Measurements from ENCODE around the gene DISP1. TPM values are rescaled to one million over a fixed set of nuclear protein-coding genes. Genes with fewer than 3 reads are reported as not detected.
"Not testable (repeated sequence)": the region's sequence is repeated elsewhere in the genome, so short reads cannot be mapped to it uniquely, and the experiment has no call there.

Gene DISP1
- total and polyA plus RNA-seq, 3 donors from 2014 or later, result 21.8 to 71.8 (median 50.6) TPM

GRCh38 chr1:222843469-222844410, 28.9 kb downstream of the DISP1 start:
- H3K27me3 ChIP-seq, result no peaks in the 10 kb centered on the region
- intact Hi-C loops (cut with DNase I; ENCODE audit: low total_unique reads), result no loop called here
- H3K9me3 ChIP-seq, result no peaks in the 10 kb centered on the region
- no peaks in the 10 kb centered on the region for H3K4me1 ChIP-seq
- no peak for DNase-seq
- no peaks in the 10 kb centered on the region for H3K36me3 ChIP-seq (ENCODE audit: low read depth, missing control alignments)
- 69 to 85% methylated on average over 6 of the region's 6 CpGs for WGBS, 2 donors
- no peak overlapping the region for H3K27ac ChIP-seq
- TF ChIP-seq CTCF (IDR thresholded peaks at IDR 0.05) (no peak), POLR2A (IDR thresholded peaks at IDR 0.05) (no peak)
- no peak overlapping the region for H3K4me3 ChIP-seq

GRCh38 chr1:222844411-222844779, 29.6 kb downstream of the DISP1 start:
- no peaks in the 10 kb centered on the region for H3K4me1 ChIP-seq
- intact Hi-C loops (cut with DNase I; ENCODE audit: low total_unique reads), result no loop called here
- H3K9me3 ChIP-seq, result no peaks in the 10 kb centered on the region
- WGBS, 2 donors, result 67 to 79% methylated on average over 3 of the region's 3 CpGs
- H3K36me3 ChIP-seq (ENCODE audit: low read depth, missing control alignments), result no peaks in the 10 kb centered on the region
- no peak overlapping the region for H3K4me3 ChIP-seq
- H3K27ac ChIP-seq, result no peak overlapping the region
- no peak for DNase-seq
- TF ChIP-seq CTCF (IDR thresholded peaks at IDR 0.05) (no peak), POLR2A (IDR thresholded peaks at IDR 0.05) (no peak)
- H3K27me3 ChIP-seq, result no peaks in the 10 kb centered on the region

DNA sequence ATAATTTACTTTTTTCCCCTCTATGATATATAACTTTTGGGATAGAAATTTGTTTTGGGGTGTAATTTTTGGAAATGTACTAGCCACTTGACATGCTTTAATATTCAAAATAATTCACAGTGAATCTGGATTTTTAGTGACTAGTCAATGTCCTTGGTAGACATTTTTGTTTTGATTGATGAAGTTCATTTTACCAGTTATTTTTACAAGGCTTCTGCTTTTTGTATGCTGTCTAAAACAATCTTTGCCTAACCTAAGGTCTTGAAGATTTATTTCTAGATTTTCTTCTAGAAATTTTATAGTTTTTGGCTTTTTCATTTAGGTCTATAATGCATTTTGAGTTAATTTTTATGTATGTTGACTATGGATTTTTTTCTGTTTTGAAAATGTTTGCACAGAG, 30.9 kb downstream of the DISP1 start:
- intact Hi-C loops (cut with DNase I; ENCODE audit: low total_unique reads), result no loop called here
- no peaks in the 10 kb centered on the region for H3K4me1 ChIP-seq

DNA sequence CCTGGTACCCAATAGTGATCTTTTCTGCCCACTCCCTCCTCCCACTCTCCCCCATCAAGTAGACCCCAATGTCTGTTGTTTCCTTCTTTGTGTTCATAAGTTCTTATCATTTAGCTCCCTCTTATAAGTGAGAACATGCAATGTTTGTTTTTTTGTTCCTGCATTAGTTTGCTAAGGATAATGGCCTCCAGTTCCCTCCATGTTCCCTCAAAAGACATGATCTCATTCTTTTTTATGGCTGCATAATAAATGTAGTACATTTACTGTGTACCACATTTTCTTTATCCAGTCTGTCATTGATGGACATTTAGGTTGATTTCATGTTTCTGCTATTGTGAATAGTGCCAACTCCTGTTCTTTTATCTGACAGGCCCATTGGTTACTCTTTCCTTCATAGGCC, 35.7 kb downstream of the DISP1 start:
- H3K27ac ChIP-seq; intact Hi-C loops (cut with DNase I; ENCODE audit: low total_unique reads); DNase-seq; H3K9me3 ChIP-seq; H3K27me3 ChIP-seq; H3K36me3 ChIP-seq (ENCODE audit: low read depth, missing control alignments); H3K4me3 ChIP-seq; H3K4me1 ChIP-seq: not testable (repeated sequence)

More for the DNA sequence above, 30.9 kb downstream of the DISP1 start:
- Histone ChIP-seq H3K36me3 (ENCODE audit: low read depth, missing control alignments) (no peaks in the 10 kb centered on the region), H3K9me3 (no peaks in the 10 kb centered on the region), H3K27me3 (no peaks in the 10 kb centered on the region), H3K4me3 (no peak overlapping the region), H3K27ac (no peak overlapping the region)
- TF ChIP-seq CTCF (IDR thresholded peaks at IDR 0.05), result no peak
- TF ChIP-seq POLR2A (IDR thresholded peaks at IDR 0.05), result no peak
- DNase-seq, result no peak

- Histone ChIP-seq H3K9me3 (no peaks in the 10 kb centered on the region), H3K27me3 (no peaks in the 10 kb centered on the region), H3K27ac (no peak overlapping the region), H3K36me3 (ENCODE audit: low read depth, missing control alignments) (no peaks in the 10 kb centered on the region), H3K4me3 (no peak overlapping the region), H3K4me1 (no peaks in the 10 kb centered on the region)
- 72 to 87% methylated on average over 3 of the region's 3 CpGs for WGBS, 2 donors
- intact Hi-C loops (cut with DNase I; ENCODE audit: low total_unique reads), result no loop called here
- TF ChIP-seq POLR2A (IDR thresholded peaks at IDR 0.05), result no peak
- TF ChIP-seq CTCF (IDR thresholded peaks at IDR 0.05), result no peak
- no peak for DNase-seq
Observed at GRCh38 chr1:222852326-222852725, 37.5 kb downstream of the DISP1 start.
